Memory B cell (primary cell): ENCODE measurements around the gene LMBR1.
"Not testable (repeated sequence)": the region's sequence is repeated elsewhere in the genome, so short reads cannot be mapped to it uniquely, and the experiment has no call there.

Source experiments
- ATAC-seq: fragments of 150-1000 bp; cut with Tn5 transposase; 2 replicates; pipeline ENCODE4 v1.10.0; 2021; ENCODE audit warnings: low read depth, mild to moderate bottlenecking, moderate library complexity
- DNase-seq, 2 donors: peaks; one replicate each; pipeline ENCODE4 v3.0.0; 2022; ENCODE audit warnings: low spot score in 2 of 2
- H3K27ac Mint-ChIP-seq: one replicate; pipeline ENCODE4 v1.8.0; 2022; ENCODE audit warnings: mild to moderate bottlenecking, moderate library complexity, mixed read lengths
- H3K27me3 Mint-ChIP-seq: one replicate; pipeline ENCODE4 v1.8.0; 2022; ENCODE audit warnings: mixed read lengths
- H3K36me3 Mint-ChIP-seq: one replicate; pipeline ENCODE4 v1.8.0; 2022; ENCODE audit warnings: mild to moderate bottlenecking, mixed read lengths
- H3K4me1 Mint-ChIP-seq: one replicate; pipeline ENCODE4 v1.8.0; 2022; ENCODE audit warnings: mixed read lengths
- H3K4me3 Mint-ChIP-seq: one replicate; pipeline ENCODE4 v1.8.0; 2022; ENCODE audit warnings: mild to moderate bottlenecking, moderate library complexity, mixed read lengths
- H3K9me3 Mint-ChIP-seq: one replicate; pipeline ENCODE4 v1.8.0; 2022; ENCODE audit warnings: mixed read lengths

Gene LMBR1

DNA sequence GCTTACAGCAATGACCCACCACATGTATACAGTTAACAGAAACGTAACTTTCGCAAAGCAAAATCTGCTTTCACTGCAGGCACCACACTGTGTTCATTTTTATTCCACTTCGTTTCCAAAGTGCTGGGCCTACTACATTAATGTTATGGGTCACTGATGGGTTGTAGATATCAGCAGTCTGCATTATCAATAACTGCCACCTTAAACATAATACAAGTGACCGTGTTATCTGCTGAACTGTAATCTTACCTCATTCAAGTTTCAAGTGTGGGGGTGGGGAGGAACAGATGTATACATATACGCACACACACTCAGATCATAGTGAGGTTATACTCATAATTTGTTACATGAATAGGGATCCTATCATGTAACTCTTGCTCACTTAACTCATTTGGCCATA is 231.3 kb downstream of the LMBR1 start:
- no peak overlapping the region for H3K4me3 Mint-ChIP-seq
- ATAC-seq (no peak), DNase-seq (no peak)
- H3K27ac Mint-ChIP-seq, result no peak overlapping the region
- H3K27me3 Mint-ChIP-seq, result peaks cover 1% of the 10 kb centered on the region
- no peaks in the 10 kb centered on the region for H3K9me3 Mint-ChIP-seq
- peaks cover 2% of the 10 kb centered on the region for H3K4me1 Mint-ChIP-seq
- H3K36me3 Mint-ChIP-seq, result no peaks in the 10 kb centered on the region

DNA sequence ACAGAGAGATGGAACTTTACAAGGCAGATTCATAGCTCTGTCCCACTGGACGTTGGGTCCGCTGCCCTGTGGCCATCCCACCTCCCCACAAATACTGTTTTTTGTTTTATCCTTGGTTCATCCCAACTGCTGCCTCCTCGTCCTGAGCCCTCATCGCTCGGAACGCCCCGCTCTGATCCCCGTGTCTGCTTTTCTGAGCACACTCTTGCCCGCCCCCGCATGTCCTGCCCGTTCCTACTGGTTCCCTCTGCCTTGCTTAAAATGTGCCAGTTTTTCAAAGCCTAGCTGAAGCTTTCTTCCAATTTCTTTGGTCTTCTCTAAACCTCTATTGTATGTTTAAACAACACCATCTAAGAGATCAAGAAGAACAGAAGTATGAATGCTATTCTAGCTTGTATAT is 233.0 kb downstream of the LMBR1 start:
- H3K4me1 Mint-ChIP-seq, result peaks cover 2% of the 10 kb centered on the region
- DNase-seq (no peak), ATAC-seq (no peak)
- H3K27me3 Mint-ChIP-seq, result peaks cover 1% of the 10 kb centered on the region
- H3K9me3 Mint-ChIP-seq, result no peaks in the 10 kb centered on the region
- H3K27ac Mint-ChIP-seq, result no peak overlapping the region
- H3K4me3 Mint-ChIP-seq, result no peak overlapping the region
- H3K36me3 Mint-ChIP-seq, result no peaks in the 10 kb centered on the region

DNA sequence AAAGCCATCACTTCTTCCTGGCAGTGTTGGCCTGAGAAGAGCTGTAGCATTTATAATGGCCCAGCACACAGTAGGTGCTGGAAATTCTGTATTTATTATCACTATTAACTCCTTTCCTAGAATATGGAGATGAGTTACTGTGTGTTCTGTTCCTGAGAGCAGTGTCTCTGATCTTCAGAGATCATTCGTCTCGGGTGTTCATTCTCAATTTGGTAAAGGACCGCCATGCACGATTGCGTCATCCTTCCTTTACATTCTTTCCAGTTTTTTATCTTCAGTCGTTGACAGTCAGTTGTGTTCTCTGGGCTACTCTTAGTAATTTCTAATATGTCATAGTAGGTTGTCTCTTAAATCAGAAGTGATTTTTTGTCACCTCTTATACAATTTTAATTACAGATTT is 233.8 kb downstream of the LMBR1 start:
- no peak for DNase-seq
- Mint-ChIP-seq H3K27ac (peak overlapping the region; percentile 28), H3K9me3 (no peaks in the 10 kb centered on the region), H3K27me3 (peaks cover 1% of the 10 kb centered on the region), H3K4me3 (no peak overlapping the region), H3K36me3 (no peaks in the 10 kb centered on the region), H3K4me1 (peaks cover 2% of the 10 kb centered on the region)
- no peak for ATAC-seq

DNA sequence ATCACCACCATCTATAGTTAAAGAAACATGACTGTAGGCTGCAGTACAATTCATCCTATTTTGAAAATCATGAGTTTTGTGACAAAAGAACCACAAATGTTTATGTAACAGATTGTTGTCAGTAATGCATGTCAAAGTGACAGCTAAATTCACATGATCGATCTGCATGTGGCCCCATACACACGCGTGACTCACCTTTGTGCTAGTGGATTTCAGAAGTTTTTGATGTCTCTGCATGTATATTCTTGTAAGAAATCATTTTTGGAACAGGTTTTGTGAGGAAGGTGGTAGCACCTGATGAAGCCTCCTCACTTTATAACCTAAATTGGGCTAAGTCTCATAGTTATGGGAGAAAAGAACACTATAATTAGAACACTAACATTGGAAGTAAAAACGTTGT is 235.3 kb downstream of the LMBR1 start:
- no peak for DNase-seq
- Mint-ChIP-seq H3K27me3 (peaks cover 1% of the 10 kb centered on the region), H3K27ac (no peak overlapping the region), H3K4me3 (no peak overlapping the region), H3K36me3 (no peaks in the 10 kb centered on the region), H3K9me3 (no peaks in the 10 kb centered on the region), H3K4me1 (peaks cover 2% of the 10 kb centered on the region)
- ATAC-seq, result no peak

DNA sequence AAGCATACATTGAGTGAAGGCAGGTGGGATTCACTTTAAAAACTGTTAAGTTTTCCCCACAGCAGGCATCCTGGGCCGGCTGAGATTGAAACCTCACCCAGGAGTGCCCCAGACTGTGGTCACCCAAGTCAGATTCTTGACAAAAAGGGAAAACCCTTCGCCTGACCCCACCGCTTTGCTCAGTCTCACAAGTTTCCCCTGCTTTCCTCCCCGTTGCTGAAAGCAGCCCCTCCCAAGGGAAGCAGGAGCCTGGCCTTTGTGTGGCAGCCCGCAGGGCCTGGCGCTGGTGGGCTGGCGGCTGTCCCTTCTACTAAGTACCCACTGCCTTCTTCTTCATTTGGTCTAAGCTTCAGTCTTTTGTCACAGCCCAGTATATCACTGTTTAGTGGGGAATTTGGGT is 236.4 kb downstream of the LMBR1 start:
- peaks cover 2% of the 10 kb centered on the region for H3K4me1 Mint-ChIP-seq
- no peak for DNase-seq

DNA sequence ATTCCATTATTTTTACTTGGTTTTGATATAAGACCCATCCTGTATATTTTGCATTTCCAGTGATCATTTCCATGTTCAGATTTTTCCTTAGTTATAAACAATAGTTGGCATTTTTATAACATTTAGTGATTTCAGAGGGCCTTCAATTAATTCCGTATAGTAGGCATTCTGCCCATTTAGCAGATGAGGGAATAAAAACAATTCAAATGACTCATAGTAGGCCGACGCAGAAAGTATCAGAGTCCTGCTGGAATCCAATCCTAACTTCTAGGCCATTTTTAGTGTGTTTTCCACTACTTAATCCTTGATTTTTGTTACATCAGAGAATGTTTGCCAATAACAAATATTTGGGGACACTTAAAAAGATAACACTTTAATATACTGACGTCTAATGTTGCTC is 237.0 kb downstream of the LMBR1 start:
- Mint-ChIP-seq H3K36me3 (no peaks in the 10 kb centered on the region), H3K4me3 (no peak overlapping the region), H3K9me3 (no peaks in the 10 kb centered on the region), H3K4me1 (peaks cover 2% of the 10 kb centered on the region), H3K27ac (no peak overlapping the region), H3K27me3 (peaks cover 6% of the 10 kb centered on the region)
- DNase-seq (no peak), ATAC-seq (no peak)

More for the DNA sequence above, 236.4 kb downstream of the LMBR1 start:
- Mint-ChIP-seq H3K27ac (no peak overlapping the region), H3K36me3 (no peaks in the 10 kb centered on the region), H3K9me3 (no peaks in the 10 kb centered on the region), H3K4me3 (no peak overlapping the region), H3K27me3 (peaks cover 6% of the 10 kb centered on the region)
- ATAC-seq, result no peak

DNA sequence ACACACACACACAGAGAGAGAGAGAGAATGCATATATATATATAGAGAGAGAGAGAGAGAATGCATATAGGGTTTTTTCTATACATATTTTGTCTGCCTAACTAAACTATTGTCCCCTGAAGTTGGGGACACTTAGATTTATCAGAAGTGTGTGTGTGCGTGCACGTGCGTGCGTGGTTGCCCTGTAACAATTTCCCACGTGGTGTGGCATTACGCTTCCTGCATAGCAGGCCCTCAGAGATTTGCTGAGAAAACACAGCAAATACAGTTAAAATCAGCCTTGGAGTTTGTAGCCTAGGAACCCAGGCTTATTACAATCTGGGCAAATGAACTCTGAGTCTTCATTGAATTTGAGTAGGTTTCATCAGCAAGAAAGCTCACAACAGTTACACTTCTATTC is 237.7 kb downstream of the LMBR1 start:
- no peak for ATAC-seq
- H3K4me1 Mint-ChIP-seq, result peaks cover 2% of the 10 kb centered on the region

DNA sequence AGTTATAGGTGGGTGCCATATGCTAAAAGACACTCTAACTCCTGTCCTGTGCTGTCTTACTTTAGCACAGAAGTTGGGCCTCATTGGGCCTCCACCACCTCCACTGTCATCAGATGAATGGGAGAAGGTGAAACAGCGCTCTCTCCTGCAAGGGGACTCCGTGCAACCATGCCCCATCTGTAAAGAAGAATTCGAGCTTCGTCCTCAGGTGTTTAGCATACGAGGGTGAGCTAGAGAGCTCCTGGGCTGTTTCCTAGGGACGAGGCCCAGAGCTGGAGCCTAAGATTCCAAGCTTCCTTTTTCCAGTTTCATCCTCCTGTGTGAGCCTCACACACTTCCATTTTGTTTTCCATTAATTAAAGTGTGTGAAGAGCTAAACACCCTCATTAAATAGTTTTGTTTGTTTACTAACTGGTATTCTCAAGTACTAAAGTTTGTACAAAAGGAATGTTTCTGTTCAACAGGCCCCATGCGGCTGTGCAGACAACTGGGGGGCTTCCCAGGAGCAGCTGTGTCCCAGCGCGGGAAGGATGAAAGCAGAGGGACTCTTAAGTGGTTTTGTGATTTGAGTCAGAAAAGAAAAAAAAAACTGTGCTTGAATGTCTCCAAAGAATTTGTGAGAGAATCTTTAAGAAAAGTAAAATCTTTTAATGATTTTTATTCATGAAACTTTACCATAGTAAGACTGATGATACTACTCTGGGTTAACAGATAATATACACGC is 238.3 kb downstream of the LMBR1 start:
- peaks cover 2% of the 10 kb centered on the region for H3K4me1 Mint-ChIP-seq
- H3K4me3 Mint-ChIP-seq, result no peak overlapping the region
- no peaks in the 10 kb centered on the region for H3K36me3 Mint-ChIP-seq
- DNase-seq, result no peak
- H3K27ac Mint-ChIP-seq, result no peak overlapping the region
- peaks cover 8% of the 10 kb centered on the region for H3K27me3 Mint-ChIP-seq
- ATAC-seq, result no peak
- no peaks in the 10 kb centered on the region for H3K9me3 Mint-ChIP-seq

More for the DNA sequence above, 237.7 kb downstream of the LMBR1 start:
- H3K36me3 Mint-ChIP-seq, result no peaks in the 10 kb centered on the region
- H3K4me3 Mint-ChIP-seq, result no peak overlapping the region
- DNase-seq, result no peak
- no peak overlapping the region for H3K27ac Mint-ChIP-seq
- H3K9me3 Mint-ChIP-seq, result no peaks in the 10 kb centered on the region
- peaks cover 8% of the 10 kb centered on the region for H3K27me3 Mint-ChIP-seq

DNA sequence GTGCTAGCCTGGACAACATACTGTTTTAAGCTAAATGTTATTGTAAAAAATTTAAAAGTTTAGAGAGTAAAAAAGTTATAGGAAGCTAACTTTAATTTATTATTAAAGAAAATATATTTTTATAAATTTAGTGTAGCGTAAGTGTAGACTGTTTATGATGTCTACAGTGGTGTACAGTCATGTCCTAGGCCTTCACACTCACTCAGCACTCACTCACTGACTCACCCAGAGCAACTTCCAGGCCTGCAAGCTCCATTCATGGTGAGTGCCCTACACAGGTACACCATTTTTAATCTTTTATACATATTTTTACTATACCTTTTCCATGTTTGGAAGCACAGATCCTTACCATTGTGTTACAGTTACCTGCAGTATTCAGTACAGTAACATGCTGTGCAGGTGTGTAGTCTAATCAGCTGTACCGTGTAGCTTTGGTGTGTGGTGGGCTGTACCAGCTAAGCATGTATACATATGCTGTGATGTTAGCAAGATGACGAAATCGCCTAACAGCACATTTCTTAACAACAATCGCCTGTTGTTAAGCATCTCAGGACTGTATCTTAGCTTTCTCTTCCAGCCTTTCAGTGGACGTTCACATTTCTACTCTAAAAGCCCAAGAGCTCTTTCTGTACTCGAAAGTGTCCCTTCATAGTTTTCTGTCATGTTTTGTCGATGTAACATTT is 240.0 kb downstream of the LMBR1 start:
- Mint-ChIP-seq H3K27ac (no peak overlapping the region), H3K4me1 (no peaks in the 10 kb centered on the region), H3K27me3 (peaks cover 8% of the 10 kb centered on the region), H3K9me3 (no peaks in the 10 kb centered on the region), H3K36me3 (peaks cover 1% of the 10 kb centered on the region), H3K4me3 (no peak overlapping the region)
- ATAC-seq, result no peak
- DNase-seq, result no peak

DNA sequence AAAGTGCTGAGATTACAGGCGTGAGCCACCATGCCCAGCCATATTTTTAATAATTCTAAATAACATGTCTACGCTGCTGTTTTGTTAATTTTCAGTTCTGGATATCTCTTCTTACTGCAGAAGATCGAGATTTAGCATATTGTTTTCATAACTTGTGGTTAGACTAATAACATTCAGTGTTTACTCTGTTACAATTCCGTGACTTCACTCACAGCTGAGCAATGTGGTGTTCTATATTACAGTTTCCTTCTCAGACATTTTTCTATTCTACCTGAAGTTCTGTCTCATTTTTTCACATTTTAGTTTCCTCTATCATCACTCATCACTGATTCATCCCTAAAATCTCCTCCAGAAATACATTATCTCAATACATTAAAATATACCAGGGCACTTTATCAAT is 241.5 kb downstream of the LMBR1 start:
- Mint-ChIP-seq H3K4me1 (no peaks in the 10 kb centered on the region), H3K4me3 (no peak overlapping the region)
- no peak for ATAC-seq

DNA sequence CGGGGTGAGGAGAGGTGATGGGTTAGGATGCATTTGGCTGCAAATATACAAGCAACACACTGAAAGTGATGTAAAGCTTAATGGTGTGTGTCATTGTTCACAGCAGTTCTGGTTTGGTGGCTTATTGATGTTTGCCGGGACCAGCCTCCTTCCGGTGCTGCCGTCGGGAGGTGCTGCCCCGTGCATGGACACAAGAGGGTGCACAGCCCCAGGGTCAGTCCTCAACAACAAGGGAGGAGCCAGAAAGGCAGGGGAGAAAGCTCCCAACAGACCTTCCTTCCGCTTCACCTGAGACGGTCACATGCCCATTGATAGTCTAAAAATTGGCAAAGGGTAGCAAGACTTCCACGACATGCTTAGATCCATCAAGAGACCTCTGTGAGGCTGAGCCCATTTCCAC is 242.9 kb downstream of the LMBR1 start:
- peaks cover 4% of the 10 kb centered on the region for H3K36me3 Mint-ChIP-seq
- H3K4me1 Mint-ChIP-seq, result no peaks in the 10 kb centered on the region
- H3K4me3 Mint-ChIP-seq, result no peak overlapping the region
- H3K27ac Mint-ChIP-seq, result no peak overlapping the region
- ATAC-seq, result no peak
- DNase-seq, result no peak
- H3K27me3 Mint-ChIP-seq, result peaks cover 7% of the 10 kb centered on the region
- no peaks in the 10 kb centered on the region for H3K9me3 Mint-ChIP-seq

More for the DNA sequence above, 241.5 kb downstream of the LMBR1 start:
- Mint-ChIP-seq H3K9me3 (no peaks in the 10 kb centered on the region), H3K27me3 (peaks cover 7% of the 10 kb centered on the region), H3K36me3 (peaks cover 4% of the 10 kb centered on the region), H3K27ac (no peak overlapping the region)
- no peak for DNase-seq

DNA sequence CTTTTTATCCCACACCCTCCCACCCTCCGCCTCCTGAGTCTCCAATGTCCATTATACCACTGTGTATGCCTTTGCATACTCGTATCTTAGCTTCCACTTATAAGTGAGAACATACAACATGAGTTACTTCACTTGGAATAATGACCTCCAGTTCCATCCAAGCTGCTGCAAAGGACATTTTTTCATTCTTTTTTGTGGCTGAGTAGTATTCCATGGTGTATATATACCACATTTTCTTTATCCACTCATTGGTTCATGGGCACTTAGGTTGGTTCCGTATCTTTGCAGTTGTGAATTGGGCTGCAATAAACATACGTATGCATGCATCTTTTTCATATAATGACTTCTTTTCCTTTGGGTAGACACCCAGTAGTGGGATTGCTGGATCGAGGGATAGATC is 245.7 kb downstream of the LMBR1 start:
- not testable (repeated sequence) for H3K36me3 Mint-ChIP-seq, H3K27me3 Mint-ChIP-seq, ATAC-seq, H3K9me3 Mint-ChIP-seq, H3K4me3 Mint-ChIP-seq, DNase-seq, H3K27ac Mint-ChIP-seq, H3K4me1 Mint-ChIP-seq

DNA sequence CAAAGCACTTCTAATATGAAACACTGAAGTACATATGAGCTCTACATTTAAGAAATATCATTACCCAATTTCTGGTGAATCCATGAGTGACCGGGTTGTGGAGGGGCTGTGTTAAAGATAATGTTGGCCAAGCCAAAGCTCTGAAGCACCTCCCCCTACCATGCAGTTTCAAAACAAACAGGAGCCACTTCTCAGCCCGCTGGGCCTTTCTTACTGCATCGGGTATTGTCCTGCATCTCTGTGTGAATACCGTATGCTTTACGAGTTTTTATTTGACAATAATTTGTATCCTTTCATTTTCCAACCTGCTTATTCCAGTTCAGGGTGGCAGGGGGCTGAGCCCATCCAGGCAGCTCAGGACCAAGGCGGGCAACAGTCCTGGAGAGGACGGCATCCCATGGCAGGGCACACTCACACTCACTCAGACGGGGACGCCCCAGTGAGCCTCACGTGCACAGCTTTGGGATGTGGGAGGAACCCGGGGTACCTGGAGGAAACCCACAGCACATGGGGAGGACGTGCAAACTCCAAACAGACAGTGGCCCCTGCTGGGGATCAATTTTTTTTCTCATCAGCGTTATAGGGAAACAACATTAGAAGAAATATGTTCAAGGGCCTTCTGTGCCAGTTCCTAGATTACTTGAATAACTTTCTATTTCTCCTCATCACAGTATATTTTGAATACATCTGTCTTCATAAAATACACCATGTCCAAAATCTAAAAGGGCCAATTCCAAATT is 250.5 kb downstream of the LMBR1 start:
- Mint-ChIP-seq H3K4me1 (peaks cover 11% of the 10 kb centered on the region), H3K36me3 (peaks cover 3% of the 10 kb centered on the region), H3K27me3 (no peaks in the 10 kb centered on the region), H3K4me3 (no peak overlapping the region), H3K27ac (no peak overlapping the region), H3K9me3 (no peaks in the 10 kb centered on the region)
- no peak for ATAC-seq
- DNase-seq, result no peak

DNA sequence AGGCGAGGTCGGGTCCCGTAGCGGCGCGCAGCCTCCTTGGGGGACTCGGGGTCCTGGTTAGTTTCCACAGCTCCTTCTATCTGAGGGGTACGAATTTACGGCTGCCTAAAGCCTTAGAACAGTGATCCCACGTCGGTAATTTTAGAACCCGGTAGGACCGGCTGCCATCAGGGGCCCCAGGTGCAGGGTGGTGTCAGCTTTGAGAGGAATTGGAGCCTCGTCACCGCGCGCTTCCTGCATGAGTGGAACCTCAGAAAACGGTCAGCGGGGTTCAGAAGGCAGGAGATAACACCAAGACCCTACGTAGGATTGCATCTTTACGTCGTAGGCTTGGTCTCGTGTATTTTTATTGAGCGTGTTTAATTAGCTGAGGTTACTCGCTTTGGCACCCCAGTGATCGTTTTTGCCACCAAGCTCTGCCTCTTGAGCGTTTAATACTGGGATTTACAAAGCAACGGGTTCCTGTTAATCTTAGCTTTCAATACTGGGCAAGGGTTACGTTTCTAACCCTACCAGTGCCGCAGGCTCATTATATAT is 252.0 kb downstream of the LMBR1 start:
- Mint-ChIP-seq H3K9me3 (no peaks in the 10 kb centered on the region), H3K27ac (peak overlapping the region; percentile 97), H3K36me3 (peaks cover 11% of the 10 kb centered on the region), H3K4me1 (peaks cover 16% of the 10 kb centered on the region), H3K27me3 (no peaks in the 10 kb centered on the region), H3K4me3 (peak overlapping the region; percentile 91)
- peak; percentile 64 for ATAC-seq
- no peak for DNase-seq
